Endometrium (tissue), 2 donors: ENCODE results near the gene CD109.
"Not testable (repeated sequence)": the region's sequence is repeated elsewhere in the genome, so short reads cannot be mapped to it uniquely, and the experiment has no call there.

Experiments used
- FAIRE-seq: peaks from 2 replicates; lab custom pipeline; 2012; peaks lifted over from hg19 to GRCh38; lab: Jason Lieb, UNC
- donor health status: control.
- donor health status: control.

CD109 gene

DNA sequence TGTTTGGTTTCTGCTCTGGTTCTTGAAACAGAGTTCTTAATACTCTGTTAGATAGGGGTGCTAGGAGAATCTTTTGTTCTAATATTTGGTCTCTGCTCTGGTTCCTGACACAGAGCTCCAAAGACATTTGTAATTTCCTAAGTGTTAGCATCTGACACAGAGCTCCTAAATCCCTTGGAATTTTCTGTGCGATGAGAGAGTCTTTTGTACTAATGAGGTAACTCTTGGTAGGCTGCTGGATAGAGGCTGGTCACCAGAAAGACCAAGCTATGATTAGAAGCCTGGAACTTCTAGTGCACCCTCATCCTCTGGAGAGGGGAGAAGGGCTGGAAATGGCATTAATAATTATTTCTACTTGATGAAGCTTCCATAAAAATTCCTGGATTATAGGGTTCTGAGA, 7.7 kb upstream of the CD109 start:
- FAIRE-seq = no peak

DNA sequence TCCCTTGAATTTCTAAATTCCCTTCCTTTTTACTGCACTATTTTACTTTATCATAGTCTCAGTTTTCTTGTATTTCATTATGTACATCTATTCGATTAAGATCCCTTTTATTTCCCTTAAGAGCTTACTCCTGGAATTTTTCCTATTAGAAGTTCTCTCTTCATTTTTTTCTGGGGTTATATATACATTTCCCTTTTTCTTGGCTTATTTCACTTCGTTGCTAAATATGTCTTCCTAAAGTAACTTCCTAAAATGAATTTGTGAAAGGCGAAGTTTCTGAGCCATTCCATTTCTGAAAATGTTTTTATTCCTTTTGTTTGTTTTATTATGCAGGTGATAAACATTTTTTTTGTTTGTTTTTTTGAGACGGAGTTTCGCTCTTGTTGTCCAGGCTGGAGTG, 5.9 kb upstream of the CD109 start:
- FAIRE-seq = no peak

DNA sequence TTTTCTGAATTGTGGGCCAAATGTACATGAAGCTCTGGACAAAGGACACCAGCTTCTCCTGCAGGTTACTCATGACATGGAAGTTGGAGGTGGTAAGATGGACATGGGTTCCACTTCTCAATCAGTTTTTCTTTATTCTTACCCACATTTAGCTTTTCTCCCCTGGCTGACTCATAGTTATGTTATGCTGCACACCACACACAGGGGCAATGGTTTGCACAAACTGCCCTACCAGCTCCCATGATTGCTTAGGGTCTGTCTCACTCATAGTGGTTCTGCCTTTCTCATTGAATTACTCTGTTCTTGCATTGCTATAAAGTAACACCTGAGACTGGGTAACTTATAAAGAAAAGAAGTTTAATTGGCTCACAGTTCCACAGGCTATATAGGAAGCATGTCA, 4.5 kb upstream of the CD109 start:
- FAIRE-seq = no peak

DNA sequence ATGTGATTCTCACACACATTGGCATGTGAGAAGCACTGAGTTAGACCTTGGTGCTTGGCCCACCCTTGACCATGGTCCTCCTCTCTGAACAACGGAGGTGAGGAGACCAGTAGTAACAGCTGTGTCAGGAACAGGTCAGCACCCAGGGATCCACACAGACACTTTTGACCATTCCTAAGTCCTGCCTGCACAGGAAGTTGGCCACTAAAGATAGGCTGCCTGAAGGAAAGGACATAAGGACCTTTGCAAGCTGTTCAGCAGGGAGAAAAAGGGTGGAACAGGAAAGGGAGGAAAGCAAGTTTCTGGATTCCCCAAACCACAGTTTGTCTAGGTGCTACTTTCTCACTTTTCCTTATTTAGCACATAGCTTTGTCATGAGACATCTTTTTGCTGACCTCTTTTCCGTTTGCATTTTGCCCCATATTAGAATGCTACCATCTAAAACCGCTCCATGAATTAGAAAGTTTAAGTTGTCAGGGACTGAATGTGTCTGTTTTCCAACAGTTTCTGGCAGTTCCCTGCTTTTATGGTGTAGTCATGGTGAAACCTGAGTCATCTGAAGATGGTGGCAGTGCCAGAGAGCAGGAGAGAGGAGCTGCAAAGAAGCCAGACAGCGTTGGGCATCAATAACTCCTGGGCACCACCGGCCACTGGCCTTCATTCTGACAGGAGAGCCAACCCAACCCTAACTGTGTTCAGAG, 1.1 kb upstream of the CD109 start:
- FAIRE-seq = no peak

- FAIRE-seq = no peak
Observed at GRCh38 chr6:73696966-73697655, 1.1 kb downstream of the CD109 start.

DNA sequence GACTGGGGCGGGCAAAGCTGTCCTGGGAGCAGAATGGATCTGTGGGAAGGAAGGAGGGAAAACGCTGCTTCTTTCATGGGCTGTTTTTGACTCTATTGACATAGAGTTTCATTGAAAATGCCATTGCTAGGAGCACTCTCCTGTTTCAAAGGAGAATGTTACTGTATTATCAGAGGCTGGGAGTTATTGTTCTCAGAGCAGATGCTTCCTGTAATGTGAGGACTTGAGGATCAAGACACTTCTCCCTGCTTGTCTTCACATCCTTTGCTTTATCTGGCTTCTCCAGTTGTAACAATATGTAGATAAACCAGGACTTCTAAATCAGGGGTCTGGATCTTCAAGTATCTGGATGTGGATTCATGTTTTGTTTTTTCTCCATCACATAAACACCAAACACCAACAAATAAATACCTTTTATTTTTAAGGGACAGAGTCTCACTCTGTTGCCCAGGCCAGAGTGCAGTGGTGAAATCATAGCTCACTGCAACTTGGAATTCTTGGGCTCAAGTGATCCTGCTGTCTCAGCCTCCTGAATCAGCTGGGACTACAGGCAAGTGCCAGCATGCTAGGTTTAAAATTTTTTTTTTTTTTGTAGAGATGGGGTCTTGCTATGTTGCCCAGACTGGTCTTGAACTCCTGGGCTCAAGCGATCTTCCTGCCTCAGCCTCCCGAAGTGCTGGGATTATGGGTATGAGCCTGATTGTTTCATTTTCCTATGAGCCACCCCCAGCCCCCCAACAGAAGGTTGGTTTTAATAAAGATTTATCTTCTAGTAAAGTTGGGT, 3.9 kb downstream of the CD109 start:
- no peak for FAIRE-seq

- no peak for FAIRE-seq
Observed at GRCh38 chr6:73702444-73702843, 6.4 kb downstream of the CD109 start.

DNA sequence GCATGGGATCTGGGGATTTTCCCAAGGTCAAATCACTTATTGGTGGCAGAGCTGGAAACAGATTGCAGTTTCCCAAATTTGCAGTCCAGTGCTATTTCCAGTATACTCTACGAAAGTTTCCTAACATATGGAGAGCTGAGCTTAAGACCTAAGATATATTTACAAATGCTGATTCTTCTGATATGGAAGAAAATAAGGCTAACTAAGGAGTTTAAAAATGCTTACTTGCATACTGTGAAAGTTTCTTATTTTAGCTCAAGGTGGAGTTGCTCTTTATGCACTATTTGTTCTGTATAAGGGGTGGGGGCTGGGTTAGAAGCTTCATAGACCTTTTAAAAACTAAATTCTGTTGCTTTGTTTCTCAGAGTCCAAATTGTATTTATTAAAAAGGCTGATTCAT, 7.5 kb downstream of the CD109 start:
- FAIRE-seq = no peak

GRCh38 chr6:73704260-73704659, 8.3 kb downstream of the CD109 start:
- no peak for FAIRE-seq

GRCh38 chr6:73704798-73705197, 8.8 kb downstream of the CD109 start:
- no peak for FAIRE-seq

DNA sequence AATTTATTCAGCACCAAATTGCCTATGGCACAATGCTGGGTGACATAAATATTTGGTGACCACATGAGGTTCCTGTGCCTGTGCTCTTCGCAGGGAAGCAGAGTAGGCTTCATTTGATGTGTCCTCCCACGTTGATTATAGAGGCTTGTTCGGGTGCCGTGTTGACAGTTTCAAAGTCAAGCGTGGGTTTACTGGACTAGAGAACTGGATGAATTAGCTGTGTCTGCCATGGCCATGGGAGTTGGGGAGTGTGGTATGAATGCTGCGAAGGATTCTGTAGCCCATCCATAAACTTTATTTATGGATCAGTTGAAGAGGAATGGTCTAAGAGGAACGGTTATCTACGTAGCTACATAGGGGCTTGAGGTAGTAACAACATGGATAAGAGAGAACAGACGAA, 11.0 kb downstream of the CD109 start:
- no peak for FAIRE-seq

- no peak for FAIRE-seq
Observed at GRCh38 chr6:73710470-73710869, 14.5 kb downstream of the CD109 start.

DNA sequence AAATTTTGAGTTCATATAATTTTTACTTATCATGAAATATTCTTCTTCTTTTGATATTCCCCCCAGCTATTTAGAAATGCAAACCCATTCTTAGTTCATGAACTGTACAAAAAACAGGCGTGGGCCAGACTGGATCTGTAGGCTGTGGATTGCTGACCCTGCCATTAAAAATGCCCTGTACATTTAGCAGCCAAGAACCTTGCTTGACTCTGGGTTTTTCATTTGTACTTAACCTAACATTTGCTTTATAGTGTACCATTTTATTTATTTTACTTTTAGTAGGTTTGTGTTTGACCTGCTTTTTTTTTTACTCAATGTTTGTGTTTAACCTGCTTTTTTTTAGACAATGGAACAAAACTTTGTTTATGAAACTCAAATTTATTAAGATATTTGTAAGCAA, 14.9 kb downstream of the CD109 start:
- FAIRE-seq = peak; percentile 83

GRCh38 chr6:73712535-73713173, 16.7 kb downstream of the CD109 start:
- FAIRE-seq = no peak

- FAIRE-seq = no peak
Observed at GRCh38 chr6:73713426-73714147, 17.6 kb downstream of the CD109 start.

DNA sequence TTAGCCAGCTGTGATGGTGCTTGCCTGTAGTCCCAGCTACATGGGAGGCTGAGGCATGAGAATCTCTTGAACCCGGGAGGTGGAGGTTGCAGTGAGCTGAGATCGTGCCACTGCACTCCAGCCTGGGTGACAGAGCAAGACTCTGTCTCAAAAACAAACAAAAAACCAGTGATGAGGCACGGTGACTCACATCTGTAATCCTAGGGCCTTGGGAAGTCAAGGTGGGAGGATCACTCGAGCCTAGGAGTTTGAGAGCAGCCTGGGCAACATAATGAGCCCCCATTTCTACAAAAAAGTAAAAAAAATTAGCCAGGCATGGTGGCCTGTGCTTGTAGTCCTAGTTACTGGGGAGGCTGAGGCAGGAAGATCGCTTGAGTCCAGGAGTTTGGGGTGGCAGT, 19.1 kb downstream of the CD109 start:
- FAIRE-seq = not testable (repeated sequence)

GRCh38 chr6:73719046-73719445, 23.0 kb downstream of the CD109 start:
- FAIRE-seq = no peak

DNA sequence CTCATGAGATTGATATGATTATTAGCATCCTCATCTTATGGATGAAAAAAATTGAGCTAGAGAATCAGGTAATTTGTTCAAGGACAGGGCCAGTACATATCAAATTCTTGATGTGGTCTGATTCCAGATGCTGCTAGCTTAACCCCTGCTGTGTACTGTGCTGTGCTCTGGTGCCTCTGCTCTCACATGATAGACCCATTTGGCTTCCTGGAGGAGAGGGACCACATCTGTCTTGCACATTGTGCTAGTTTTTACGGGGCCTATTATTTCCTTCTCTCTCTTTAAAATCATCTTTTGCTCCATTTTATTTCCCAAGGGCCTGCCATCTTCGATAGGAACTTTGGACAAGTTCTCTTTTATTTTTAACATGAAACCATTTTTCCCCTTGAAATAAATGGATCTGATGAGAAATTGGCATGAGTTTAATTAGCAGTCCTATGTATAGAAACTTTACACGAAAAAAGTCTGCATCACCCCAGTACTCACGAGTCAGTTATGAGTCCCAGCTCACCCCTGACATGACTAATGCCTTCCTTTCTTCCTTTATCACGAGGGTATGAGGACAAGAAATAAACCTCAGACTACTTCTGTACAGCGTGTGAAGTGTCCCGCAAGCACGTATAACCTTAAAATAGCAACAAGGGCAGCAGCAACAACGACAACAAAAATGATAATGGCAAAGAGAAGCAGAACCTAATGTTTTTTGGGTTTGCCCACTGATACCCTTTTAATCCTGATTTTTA, 26.5 kb downstream of the CD109 start:
- FAIRE-seq = no peak

- not testable (repeated sequence) for FAIRE-seq
Observed at GRCh38 chr6:73723480-73723879, 27.5 kb downstream of the CD109 start.

DNA sequence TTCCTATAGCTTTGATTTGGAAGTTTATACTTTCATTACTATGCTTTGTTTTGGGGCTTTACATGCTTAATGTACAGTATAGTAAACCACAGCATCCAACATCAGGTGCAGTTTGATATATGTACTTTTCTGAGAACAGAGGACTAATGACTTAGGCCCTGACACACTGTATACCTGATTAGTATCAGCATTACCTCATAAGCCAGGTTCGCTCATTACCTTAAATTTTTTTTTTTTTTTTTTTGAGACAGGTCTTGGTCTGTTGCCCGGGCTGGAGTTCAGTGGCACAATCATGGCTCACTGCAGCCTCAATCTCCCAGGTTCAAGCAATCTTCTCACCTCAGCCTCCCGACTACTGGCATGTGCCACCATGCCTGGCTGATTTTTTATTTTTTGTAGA, 28.4 kb downstream of the CD109 start:
- FAIRE-seq = no peak

- not testable (repeated sequence) for FAIRE-seq
Observed at GRCh38 chr6:73725192-73725591, 29.2 kb downstream of the CD109 start.
